Measurements from ENCODE around the gene USP43. TPM values are rescaled to one million over a fixed set of nuclear protein-coding genes. Genes with fewer than 3 reads are reported as not detected.

The USP43 gene
- total RNA-seq, 1 donor from 2014 or later, result 11.2 TPM

DNA sequence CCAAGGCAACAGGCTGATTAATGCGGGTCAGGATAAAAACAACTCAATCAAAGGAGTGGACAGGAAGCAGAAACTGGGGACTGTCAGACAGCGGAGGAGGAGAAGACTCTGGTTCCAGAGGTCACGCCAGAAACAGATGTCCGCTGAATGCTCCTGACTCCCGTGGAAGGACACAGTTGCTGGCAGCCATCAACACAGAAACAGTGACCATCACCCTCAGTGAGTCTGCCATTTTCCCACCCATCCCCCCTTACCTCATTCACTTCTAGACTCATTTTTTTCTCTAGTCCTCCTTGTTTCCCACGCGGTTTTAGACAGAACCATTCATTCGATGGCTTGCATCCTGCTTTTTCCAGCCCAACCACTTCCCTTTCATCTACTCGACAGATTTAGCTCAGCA is 105.2 kb downstream of the USP43 start:
- TF ChIP-seq, protein P1, sequence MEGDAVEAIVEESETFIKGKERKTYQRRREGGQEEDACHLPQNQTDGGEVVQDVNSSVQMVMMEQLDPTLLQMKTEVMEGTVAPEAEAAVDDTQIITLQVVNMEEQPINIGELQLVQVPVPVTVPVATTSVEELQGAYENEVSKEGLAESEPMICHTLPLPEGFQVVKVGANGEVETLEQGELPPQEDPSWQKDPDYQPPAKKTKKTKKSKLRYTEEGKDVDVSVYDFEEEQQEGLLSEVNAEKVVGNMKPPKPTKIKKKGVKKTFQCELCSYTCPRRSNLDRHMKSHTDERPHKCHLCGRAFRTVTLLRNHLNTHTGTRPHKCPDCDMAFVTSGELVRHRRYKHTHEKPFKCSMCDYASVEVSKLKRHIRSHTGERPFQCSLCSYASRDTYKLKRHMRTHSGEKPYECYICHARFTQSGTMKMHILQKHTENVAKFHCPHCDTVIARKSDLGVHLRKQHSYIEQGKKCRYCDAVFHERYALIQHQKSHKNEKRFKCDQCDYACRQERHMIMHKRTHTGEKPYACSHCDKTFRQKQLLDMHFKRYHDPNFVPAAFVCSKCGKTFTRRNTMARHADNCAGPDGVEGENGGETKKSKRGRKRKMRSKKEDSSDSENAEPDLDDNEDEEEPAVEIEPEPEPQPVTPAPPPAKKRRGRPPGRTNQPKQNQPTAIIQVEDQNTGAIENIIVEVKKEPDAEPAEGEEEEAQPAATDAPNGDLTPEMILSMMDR (IDR thresholded peaks at IDR 0.05; ENCODE audit: insufficient read depth, low read length, poor library complexity, severe bottlenecking), result no peak
- H3K4me3 ChIP-seq (ENCODE audit: low read depth, low read length), result no peak overlapping the region
- peaks cover 4% of the 10 kb centered on the region for H3K27me3 ChIP-seq (ENCODE audit: control insufficient read depth, insufficient read depth, low read length)
- H3K36me3 ChIP-seq (ENCODE audit: control insufficient read depth, insufficient read depth, low read length), result no peaks in the 10 kb centered on the region
- DNase-seq (ENCODE audit: low read depth), result no peak

DNA sequence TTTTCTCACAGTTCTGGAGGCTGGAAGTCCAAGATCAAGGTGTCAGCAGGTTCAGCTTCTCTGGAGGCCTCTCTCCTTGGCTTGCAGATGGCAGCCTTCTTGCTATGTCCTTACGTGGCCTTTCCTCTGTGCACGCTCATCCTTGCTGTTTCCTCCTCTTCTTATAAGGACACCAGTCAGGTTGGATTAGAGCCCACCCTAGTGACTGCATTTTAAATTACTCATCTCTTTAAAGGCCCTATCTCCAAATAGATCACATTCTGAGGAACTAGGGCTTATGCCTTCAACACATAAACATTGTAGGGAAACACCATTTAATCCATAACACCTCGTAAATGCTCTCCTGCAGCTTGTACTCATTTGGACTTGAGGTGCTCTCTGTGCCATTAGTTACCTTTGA is 109.8 kb downstream of the USP43 start:
- TF ChIP-seq, protein P1 (IDR thresholded peaks at IDR 0.05; ENCODE audit: insufficient read depth, low read length, poor library complexity, severe bottlenecking), result no peak
- no peak for DNase-seq (ENCODE audit: low read depth)
- Histone ChIP-seq H3K4me3 (ENCODE audit: low read depth, low read length) (no peak overlapping the region), H3K27me3 (ENCODE audit: control insufficient read depth, insufficient read depth, low read length) (peaks cover 4% of the 10 kb centered on the region), H3K36me3 (ENCODE audit: control insufficient read depth, insufficient read depth, low read length) (no peaks in the 10 kb centered on the region)

DNA sequence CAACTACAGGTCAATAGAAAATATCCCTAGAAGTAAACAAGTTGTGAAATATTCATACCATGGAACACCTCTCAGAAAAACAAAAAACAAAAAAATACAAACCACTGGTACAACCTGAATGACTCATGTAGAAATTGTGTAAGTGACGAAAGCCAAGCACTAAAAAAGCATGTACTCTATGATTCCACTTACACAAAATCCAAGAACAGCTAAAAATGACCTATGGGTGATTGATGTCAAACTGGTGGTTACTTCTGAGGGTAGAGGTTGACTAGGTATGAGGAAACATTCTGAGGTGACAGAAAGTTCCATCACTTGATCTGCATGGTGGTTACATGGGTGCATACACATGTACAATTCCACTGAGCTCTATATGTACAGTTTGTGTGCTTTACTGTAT is 114.9 kb downstream of the USP43 start:
- Histone ChIP-seq H3K4me3 (ENCODE audit: low read depth, low read length) (no peak overlapping the region), H3K36me3 (ENCODE audit: control insufficient read depth, insufficient read depth, low read length) (no peaks in the 10 kb centered on the region), H3K27me3 (ENCODE audit: control insufficient read depth, insufficient read depth, low read length) (peaks cover 2% of the 10 kb centered on the region)
- TF ChIP-seq, protein P1 (IDR thresholded peaks at IDR 0.05; ENCODE audit: insufficient read depth, low read length, poor library complexity, severe bottlenecking), result no peak
- no peak for DNase-seq (ENCODE audit: low read depth)

DNA sequence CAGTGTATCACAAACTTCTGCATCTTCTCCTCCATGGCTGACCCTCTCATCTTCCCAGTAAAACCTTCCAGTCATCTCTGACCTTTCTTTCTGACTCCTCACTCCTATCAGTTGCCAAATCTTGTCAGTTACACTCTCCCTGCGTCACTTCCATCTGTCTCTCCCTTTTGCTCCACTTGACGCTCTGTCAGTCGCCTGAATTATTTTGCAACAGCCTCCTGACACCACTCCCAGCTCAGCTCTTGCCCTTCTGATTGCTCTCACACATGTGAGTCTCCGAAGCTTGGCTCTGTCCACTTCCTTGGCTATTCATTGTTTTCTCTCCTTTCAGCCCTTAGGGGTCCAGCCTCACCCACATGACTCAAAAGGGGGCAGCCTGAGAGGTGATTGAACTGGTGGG is 118.3 kb downstream of the USP43 start:
- Histone ChIP-seq H3K27me3 (ENCODE audit: control insufficient read depth, insufficient read depth, low read length) (peaks cover 9% of the 10 kb centered on the region), H3K36me3 (ENCODE audit: control insufficient read depth, insufficient read depth, low read length) (no peaks in the 10 kb centered on the region), H3K4me3 (ENCODE audit: low read depth, low read length) (no peak overlapping the region)
- TF ChIP-seq, protein P1 (IDR thresholded peaks at IDR 0.05; ENCODE audit: insufficient read depth, low read length, poor library complexity, severe bottlenecking), result no peak
- DNase-seq (ENCODE audit: low read depth), result no peak

DNA sequence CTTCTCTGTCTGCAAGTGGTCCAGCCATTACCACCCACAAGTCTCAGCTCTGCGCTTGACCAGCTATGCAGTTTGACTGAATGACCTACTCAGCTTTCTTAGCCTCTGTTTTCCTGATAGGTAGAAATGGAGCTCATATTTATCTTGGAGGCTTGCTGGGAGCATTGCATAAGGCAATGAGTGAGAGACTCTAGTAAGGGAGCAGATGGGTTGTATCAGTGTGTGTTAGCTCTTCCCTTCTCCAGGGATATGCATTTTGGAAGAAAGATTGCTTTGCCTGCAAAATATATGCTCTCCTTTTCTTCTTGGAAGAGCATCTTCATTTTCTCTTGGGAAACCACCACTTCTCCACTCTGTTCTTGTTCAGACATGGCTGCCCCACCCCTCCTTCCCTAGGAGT is 120.0 kb downstream of the USP43 start:
- TF ChIP-seq, protein P1 (IDR thresholded peaks at IDR 0.05; ENCODE audit: insufficient read depth, low read length, poor library complexity, severe bottlenecking), result no peak
- DNase-seq (ENCODE audit: low read depth), result no peak
- Histone ChIP-seq H3K4me3 (ENCODE audit: low read depth, low read length) (no peak overlapping the region), H3K27me3 (ENCODE audit: control insufficient read depth, insufficient read depth, low read length) (peaks cover 9% of the 10 kb centered on the region), H3K36me3 (ENCODE audit: control insufficient read depth, insufficient read depth, low read length) (no peaks in the 10 kb centered on the region)

DNA sequence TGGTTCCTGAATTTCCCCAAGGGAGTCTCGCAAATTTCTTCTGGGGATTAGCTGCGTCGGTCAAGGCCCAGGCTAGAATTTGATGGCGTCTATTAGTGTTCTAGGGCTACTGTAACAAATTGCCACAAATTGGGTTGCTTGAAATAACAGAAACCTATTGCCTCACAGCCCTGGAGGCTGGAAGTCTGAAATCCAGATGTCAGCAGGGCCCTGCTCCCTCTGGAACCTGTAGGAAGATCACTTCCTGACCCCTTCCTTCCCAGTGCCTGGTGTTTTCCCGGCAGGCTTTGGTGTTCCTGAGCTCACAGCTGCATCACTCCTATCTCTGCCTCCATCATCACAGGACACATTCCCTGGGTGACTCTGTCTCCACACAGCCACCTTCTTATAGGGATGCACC is 121.7 kb downstream of the USP43 start:
- DNase-seq (ENCODE audit: low read depth), result no peak
- Histone ChIP-seq H3K4me3 (ENCODE audit: low read depth, low read length) (no peak overlapping the region), H3K27me3 (ENCODE audit: control insufficient read depth, insufficient read depth, low read length) (peaks cover 9% of the 10 kb centered on the region), H3K36me3 (ENCODE audit: control insufficient read depth, insufficient read depth, low read length) (no peaks in the 10 kb centered on the region)
- TF ChIP-seq, protein P1 (IDR thresholded peaks at IDR 0.05; ENCODE audit: insufficient read depth, low read length, poor library complexity, severe bottlenecking), result no peak

All from kidney epithelial cell (primary cell).